ENCODE measurements around the gene SNX22. TPM values are rescaled to one million over a fixed set of nuclear protein-coding genes. Genes with fewer than 3 reads are reported as not detected.
"Not testable (repeated sequence)": the region's sequence is repeated elsewhere in the genome, so short reads cannot be mapped to it uniquely, and the experiment has no call there.

Gene SNX22
- total RNA-seq = 10 to 100 TPM in 1 of 4 donors, under 1 TPM in 2, not detected in 1; 0.38 to 13.2 (median 0.40) TPM

DNA sequence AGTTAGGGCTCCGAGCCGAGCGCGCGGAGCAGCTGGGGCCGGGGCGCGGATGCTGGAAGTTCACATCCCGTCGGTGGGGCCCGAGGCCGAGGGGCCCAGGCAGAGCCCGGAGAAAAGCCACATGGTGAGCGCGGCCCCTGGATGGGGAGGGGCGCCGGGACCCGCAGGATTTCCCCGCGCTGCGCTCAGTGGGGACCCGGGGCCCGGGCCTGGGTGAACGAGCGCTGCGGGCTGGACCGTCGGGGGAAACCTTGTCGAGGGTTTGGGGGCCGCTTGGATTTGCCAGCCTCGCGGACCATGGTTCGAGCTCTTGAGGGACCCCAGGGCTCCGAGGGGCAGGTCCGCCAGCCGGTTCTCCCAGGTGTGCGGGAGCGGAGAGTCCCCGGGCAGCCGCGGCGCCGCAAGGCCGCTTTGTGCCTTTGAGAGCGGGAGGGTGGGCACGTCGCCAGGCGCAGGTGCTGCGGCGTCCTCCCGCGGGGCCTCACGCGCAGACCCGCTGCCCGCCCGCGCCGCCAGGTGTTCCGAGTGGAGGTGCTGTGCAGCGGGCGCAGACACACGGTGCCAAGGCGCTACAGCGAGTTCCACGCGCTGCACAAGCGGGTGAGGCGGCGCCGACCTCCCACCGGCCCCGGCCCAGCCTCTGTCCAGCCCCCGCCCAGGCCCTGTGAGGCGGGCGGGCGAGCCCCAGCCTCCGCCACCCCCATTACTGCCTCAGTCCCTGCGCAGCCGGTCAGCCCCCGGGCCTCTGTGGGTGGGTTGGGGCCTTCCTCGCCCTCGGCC lies at the start of gene SNX22:
TSS of gene SNX22 (plus strand) at position 5 of the 780 bp plus-strand sequence. CDS start at position 50, 45 bp downstream.
- Histone ChIP-seq H3K4me3 (peak within 1 kb of the TSS; percentile 42 to 59 (median 52)), H3K36me3 (peaks cover 0 to 30% (median 0%) of the 10 kb centered on the region in 3 donors), H3K27me3 (peaks cover 0 to 16% of the 10 kb centered on the region in 2 donors), H3K9me3 (no peaks in the 10 kb centered on the region), H3K27ac (peak within 1 kb of the TSS in 2 of 4 donors; percentile 14 to 75), H3K4me1 (peaks cover 5 to 29% (median 19%) of the 10 kb centered on the region in 4 donors)
- DNase-seq = peak in 1 of 3 donors; percentile 34
- no peak for TF ChIP-seq POLR2A (IDR thresholded peaks at IDR 0.05)
- TF ChIP-seq, protein P1, sequence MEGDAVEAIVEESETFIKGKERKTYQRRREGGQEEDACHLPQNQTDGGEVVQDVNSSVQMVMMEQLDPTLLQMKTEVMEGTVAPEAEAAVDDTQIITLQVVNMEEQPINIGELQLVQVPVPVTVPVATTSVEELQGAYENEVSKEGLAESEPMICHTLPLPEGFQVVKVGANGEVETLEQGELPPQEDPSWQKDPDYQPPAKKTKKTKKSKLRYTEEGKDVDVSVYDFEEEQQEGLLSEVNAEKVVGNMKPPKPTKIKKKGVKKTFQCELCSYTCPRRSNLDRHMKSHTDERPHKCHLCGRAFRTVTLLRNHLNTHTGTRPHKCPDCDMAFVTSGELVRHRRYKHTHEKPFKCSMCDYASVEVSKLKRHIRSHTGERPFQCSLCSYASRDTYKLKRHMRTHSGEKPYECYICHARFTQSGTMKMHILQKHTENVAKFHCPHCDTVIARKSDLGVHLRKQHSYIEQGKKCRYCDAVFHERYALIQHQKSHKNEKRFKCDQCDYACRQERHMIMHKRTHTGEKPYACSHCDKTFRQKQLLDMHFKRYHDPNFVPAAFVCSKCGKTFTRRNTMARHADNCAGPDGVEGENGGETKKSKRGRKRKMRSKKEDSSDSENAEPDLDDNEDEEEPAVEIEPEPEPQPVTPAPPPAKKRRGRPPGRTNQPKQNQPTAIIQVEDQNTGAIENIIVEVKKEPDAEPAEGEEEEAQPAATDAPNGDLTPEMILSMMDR (IDR thresholded peaks at IDR 0.05) = no peak

DNA sequence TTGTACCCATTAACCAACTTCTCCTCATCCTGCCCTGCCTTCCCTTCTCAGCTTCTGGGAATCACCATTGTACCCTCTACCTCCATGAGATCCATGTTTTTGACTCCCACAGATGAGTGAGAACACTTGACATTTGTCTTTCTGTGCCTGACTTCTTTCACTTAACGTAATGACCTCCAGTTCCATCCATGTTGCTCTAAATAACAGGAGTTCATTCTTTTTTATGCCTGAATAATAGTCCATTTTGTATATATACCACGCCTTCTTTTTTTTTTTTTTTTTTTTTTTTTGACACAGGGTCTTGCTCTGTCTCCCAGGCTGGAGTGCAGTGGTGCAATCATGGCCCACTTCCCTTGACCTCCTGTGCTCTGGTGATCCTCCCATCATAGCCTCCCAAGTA lies 49.0 kb upstream of the SNX22 start:
- Histone ChIP-seq H3K36me3 (no peaks in the 10 kb centered on the region), H3K4me1 (peaks cover 0 to 25% (median 8%) of the 10 kb centered on the region in 4 donors), H3K9me3 (no peaks in the 10 kb centered on the region), H3K27me3 (no peaks in the 10 kb centered on the region), H3K4me3 (no peak overlapping the region), H3K27ac (no peak overlapping the region)
- no peak for DNase-seq
- TF ChIP-seq, protein P1 (IDR thresholded peaks at IDR 0.05) = no peak
- no peak for TF ChIP-seq POLR2A (IDR thresholded peaks at IDR 0.05)

DNA sequence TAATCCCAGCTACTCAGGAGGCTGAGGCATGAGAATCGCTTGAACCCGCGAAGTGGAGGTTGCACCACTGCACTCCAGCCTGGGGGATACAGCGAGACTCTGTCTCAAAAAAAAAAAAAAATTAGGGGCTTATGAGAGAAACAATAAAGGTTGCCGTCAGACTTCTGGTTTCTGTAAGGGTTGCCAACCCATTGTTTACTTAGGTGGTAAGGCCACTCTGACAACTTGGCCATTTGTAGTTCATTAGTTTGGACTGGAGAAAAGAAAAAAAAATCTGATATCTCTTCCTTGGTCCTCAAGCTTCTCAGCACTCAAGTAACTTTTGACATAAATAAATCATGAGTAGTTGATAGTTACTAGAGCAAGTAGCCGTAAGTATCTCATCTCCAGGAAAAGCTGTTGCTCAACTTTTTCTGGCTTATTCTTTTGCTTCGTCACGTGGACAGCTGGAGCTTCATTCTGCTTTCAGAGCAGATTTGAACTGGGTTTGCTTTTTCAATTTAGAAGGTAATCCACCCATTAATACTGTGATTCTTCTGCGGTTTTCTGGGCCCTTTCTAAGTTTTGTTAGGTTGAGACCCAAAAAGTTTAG lies 46.3 kb upstream of the SNX22 start:
- Histone ChIP-seq H3K4me1 (peaks cover 0 to 17% (median 4%) of the 10 kb centered on the region in 4 donors), H3K27ac (peak overlapping the region in 2 of 4 donors; percentile 2 to 28)

DNA sequence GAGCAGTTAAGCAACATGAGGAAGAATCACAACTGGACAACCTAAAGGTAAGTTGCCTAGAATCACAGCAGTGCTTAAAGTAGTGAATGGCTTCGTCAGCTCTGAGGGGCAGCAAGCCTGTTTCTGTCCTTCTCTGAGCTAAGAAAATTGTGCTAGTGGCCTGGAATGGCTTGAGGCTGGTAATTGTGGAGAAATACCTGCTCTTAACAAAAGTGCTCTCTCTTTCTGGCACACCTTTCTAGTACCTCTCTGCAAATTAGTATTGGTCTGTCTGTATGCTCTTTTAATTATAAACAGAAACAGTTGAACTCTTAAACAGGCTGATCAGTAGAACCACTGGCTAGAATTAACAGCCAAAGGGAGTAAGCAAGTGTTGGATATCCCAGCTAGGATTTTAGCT lies 44.2 kb upstream of the SNX22 start:
- H3K4me1 ChIP-seq = peaks cover 0 to 20% (median 2%) of the 10 kb centered on the region in 4 donors
- H3K9me3 ChIP-seq = no peaks in the 10 kb centered on the region
- no peaks in the 10 kb centered on the region for H3K36me3 ChIP-seq
- H3K27me3 ChIP-seq = no peaks in the 10 kb centered on the region
- H3K27ac ChIP-seq = no peak overlapping the region
- TF ChIP-seq, protein P1 (IDR thresholded peaks at IDR 0.05) = no peak
- TF ChIP-seq POLR2A (IDR thresholded peaks at IDR 0.05) = no peak
- no peak for DNase-seq
- no peak overlapping the region for H3K4me3 ChIP-seq

More for the DNA sequence above, 46.3 kb upstream of the SNX22 start:
- H3K36me3 ChIP-seq = no peaks in the 10 kb centered on the region
- TF ChIP-seq POLR2A (IDR thresholded peaks at IDR 0.05) = no peak
- TF ChIP-seq, protein P1 (IDR thresholded peaks at IDR 0.05) = no peak
- no peak for DNase-seq
- no peak overlapping the region for H3K4me3 ChIP-seq
- H3K27me3 ChIP-seq = no peaks in the 10 kb centered on the region
- no peaks in the 10 kb centered on the region for H3K9me3 ChIP-seq

DNA sequence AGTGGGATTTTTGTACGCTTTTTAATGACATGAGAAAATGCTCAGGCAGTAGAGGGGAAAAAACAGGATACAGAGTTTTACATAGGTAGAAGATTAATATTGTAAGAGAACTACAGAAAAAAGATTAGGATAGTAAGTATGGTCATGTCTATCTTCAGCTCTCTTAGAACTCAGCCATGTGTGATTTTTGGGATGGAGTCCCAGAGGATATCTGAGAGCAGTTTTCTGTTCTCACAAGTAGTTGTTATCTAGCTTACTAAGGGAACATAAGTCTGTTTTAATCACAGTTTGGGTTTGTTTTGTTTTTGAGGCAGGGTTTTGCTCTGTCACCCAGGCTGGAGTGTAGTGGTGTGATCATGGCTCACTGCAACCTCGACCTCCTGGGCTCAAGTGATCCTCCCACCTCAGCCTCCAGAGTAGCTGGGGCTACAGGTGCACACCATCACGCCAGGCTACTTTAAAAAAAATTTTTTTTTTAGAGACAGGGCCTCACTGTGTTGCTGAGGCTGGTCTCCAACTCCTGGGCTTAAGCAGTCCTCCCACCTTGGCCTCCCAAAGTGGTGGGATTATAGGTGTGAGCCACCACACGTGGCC lies 41.3 kb upstream of the SNX22 start:
- not testable (repeated sequence) for H3K9me3 ChIP-seq, H3K4me3 ChIP-seq, H3K27me3 ChIP-seq, DNase-seq
- peaks cover 0 to 29% (median 0%) of the 10 kb centered on the region in 3 donors for H3K36me3 ChIP-seq
- H3K4me1 ChIP-seq = peaks cover 0 to 16% (median 2%) of the 10 kb centered on the region in 4 donors
- peak overlapping the region in 1 of 4 donors; percentile 3 for H3K27ac ChIP-seq

All from Peyer's patch (tissue), 4 donors.